HG02970 (cell line): ENCODE measurements around the gene SEMA3B.
A peak's percentile ranks its signal among the peaks of the same experiment; 100 is the strongest.
"Not testable (repeated sequence)": the region's sequence is repeated elsewhere in the genome, so short reads cannot be mapped to it uniquely, and the experiment has no call there.

Experiments
- ATAC-seq: cut with Tn5 transposase; IDR thresholded peaks from one replicate; pipeline ENCODE4 v1.9.1; 2021; ENCODE audit warnings: mild to moderate bottlenecking, moderate library complexity, moderate number of reproducible peaks; ENCODE audit not compliant: unreplicated experiment, low FRiP score

SEMA3B gene

DNA sequence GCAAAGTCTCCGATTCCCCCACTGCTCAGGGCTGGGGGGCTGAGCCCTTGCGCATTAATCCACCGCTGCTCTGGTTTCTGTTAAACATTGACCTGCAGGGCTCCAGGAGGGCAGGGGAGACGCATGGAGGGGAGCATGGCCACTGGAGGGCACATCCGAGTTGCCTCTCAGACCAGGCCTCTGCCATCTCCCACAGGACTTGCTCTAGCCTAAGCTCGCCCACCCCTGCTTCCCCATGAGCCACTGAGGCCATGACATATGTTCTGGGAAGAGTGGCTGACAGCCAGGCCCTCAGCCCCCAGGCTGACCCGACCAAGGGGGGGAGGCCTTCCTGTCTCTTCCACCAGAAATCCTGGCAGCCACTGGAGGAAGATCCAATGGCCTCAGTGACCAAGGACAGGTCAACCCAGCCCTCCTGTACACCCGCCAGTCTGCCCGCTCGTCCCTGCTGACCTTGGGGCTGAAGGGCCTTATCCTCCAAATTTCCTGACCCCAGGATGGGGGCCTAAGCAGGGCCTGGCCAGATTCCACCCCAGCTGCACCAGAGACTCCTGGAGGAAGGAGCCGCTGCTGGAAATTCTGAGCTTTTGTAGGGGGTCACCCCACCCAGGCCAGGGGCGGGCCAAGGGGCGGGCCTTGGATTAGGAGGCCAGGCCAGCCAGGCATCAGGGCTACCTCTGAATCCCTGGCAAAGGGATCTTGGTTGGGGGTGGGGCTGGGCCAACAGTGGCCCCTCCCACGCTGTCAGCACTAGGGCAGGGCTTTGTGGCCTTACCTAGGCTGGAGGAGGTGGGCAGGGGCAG, 34.3 kb downstream of the SEMA3B start, which contains the start of gene HYAL1:
HYAL1 (minus strand) TSS at position 562 of the 803 bp plus-strand sequence. CDS start 618 bp downstream, outside the sequence.
- ATAC-seq, result no peak

DNA sequence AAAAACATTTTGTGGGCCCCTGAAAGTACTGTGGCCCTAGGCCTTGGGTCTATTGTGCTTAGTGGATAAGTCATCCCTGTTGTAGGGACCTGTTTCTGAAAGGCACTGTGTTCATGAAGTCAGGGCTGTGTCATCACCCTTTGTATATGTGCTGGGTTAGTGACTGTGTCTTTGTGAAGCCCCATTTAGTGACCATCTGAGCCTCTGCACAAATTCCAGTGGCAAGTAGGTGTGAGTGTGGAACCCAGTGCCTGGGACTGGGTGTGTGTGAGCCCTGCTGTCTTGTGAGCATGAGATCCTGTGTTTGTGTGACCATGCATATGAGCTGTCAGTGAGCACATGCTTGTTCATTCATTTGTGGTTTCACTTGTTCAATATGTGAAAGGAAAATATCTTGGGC, 35.7 kb downstream of the SEMA3B start:
- ATAC-seq, result no peak

GRCh38 chr3:50312041-50312440, 43.1 kb downstream of the SEMA3B start:
- ATAC-seq, result not testable (repeated sequence)

- ATAC-seq, result no peak
Observed at GRCh38 chr3:50314342-50314741, 45.4 kb downstream of the SEMA3B start.

GRCh38 chr3:50314816-50315215, 45.9 kb downstream of the SEMA3B start:
- ATAC-seq, result no peak

GRCh38 chr3:50316657-50317242, 47.8 kb downstream of the SEMA3B start:
- no peak for ATAC-seq

GRCh38 chr3:50317300-50317699, 48.4 kb downstream of the SEMA3B start:
- ATAC-seq, result no peak

GRCh38 chr3:50318163-50318562, 49.2 kb downstream of the SEMA3B start:
- ATAC-seq, result no peak

DNA sequence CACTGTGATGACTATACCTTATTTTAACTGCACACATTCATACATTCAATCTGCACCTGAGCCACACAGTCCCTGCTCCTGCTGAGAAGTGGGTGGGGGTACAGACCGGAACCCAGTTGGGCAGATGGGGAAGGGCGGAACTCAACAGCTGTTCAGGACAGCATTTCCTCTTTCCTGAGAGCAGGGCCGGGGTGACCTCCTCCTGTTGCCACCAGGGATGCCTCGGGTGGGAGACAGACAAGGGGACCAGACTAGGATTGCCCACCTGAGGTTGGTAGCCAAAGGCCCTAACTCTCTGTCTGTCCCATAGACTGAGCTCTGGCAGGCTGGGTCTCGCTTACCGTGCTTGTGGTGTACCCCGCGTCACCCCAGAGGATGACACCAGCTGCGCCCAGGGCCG, 49.7 kb downstream of the SEMA3B start:
- no peak for ATAC-seq

DNA sequence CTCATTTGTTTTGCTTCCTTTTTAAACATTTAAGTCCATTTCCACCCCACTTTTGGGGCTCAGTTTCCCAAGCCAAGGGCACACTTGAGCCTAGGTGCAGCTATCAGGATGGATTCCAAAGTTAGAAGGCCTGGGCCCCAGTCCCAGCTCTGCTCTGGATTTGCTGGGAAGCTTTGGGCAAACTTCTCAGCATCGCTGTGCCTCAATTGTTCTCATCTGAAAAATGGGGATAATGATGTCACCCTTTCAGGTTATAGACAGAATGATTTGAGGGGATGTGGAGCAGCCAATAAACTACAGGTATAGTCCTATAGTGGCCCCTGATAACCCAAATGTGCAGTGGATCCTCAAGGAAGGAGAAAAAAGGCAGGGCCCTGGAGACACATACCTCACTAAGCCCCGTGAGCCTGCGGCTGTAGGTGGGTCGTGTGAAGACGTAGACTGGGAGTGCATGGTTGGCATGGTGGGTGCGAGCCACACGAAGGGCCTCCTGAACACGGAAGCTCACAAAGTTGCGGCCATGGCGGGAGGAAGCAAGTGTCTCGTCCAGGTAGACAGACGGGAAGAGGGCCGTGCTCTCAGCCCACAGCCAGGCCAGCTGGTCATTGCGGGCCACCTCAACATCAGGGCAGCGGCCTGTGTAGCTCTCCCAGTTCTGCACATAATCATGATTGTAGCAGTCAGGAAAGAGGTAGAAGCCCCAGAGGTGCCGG, 50.4 kb downstream of the SEMA3B start:
- ATAC-seq, result no peak

DNA sequence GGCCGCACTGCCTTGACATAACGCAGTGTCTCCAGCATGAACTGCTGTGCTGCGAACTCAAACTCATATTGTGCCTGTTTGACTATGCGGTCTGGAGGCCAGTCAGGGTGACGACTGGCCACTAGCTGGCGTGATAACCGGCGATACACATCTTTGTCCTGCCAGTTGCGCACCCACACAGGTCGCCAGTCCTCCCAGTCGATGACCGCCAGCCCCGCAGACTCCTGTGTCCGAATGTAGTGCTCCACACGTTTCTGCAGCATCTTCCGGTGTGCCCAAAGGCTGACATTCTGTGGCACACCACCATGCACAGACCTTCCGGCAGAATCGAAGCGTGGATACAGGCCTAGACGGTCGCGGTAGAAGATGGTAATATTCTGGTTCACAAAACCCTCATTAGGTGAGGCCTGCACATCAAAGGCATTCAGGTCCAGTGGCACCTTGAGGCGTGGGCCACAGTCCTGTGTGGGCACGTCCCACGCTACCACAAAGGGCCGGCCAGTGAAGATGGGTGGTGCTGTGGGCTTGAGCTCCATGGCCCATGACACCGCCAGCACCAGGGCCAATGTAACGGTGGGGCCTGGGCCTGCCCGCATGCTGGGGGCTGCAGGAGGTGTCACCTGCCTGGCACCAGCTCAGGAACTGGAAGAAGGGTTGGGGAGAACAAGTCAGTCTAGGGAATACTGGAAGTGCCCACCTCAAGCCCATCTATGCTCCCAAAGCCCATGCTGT, 51.1 kb downstream of the SEMA3B start:
- no peak for ATAC-seq

- ATAC-seq, result peak; percentile 44
Observed at GRCh38 chr3:50320853-50321335, 51.9 kb downstream of the SEMA3B start.

- peak; percentile 72 for ATAC-seq
Observed at GRCh38 chr3:50321336-50322114, 52.6 kb downstream of the SEMA3B start.

GRCh38 chr3:50322115-50322385, 53.1 kb downstream of the SEMA3B start:
- ATAC-seq, result no peak

GRCh38 chr3:50322386-50323091, 53.6 kb downstream of the SEMA3B start, which contains the start of gene HYAL2:
Gene HYAL2, minus strand, starts transcription at chr3:50322745. Its CDS starts 2,256 bp downstream, at chr3:50320489.
- ATAC-seq, result no peak

- ATAC-seq, result no peak
Observed at GRCh38 chr3:50323092-50323600, 54.2 kb downstream of the SEMA3B start.

DNA sequence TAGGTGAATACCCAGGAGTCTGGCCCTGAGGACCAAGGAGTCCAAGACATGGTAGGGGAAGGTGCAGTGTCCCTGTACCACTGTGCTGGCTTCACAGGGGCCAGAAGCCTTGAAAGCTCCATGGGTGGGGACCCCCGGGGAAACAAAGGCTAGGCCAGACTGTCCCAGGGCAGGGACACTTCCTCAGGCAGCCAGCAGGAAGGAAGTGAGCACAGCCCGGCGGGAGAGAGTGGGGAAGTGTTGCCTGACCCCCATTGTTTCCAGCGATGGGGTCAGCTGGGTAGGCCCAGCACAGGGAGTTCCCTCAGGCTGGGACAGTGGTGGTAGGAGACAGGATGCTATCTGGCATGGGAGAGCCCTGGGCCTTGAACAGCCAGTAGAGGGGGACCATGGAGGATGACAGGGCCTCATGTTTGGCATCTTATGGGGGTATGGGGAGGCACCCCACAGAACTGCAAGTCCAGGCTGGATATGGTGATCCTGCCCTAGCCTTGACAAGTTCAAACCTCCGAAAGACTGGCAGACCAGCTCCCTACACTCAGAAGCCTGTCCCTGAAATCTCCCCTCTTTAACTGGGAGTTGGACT, 54.8 kb downstream of the SEMA3B start:
- no peak for ATAC-seq

- ATAC-seq, result no peak
Observed at GRCh38 chr3:50324351-50325112, 55.6 kb downstream of the SEMA3B start.
